MCF 10A (cell line): Measurements from ENCODE around the gene PLA2G4F. TPM values are rescaled to one million over a fixed set of nuclear protein-coding genes. Genes with fewer than 3 reads are reported as not detected.
"Not testable (repeated sequence)": the region's sequence is repeated elsewhere in the genome, so short reads cannot be mapped to it uniquely, and the experiment has no call there.

ENCODE experiments used
- BruUV-seq: library from RNA; stranded (reverse); fragments of 400-500 nt; replicated peaks from 2 replicates; lab custom pipeline; 2021; lab: Mats Ljungman, UMichigan
- CTCF ChIA-PET: fragments of 300-600 bp; sonication (Branson Sonifier 250); formaldehyde crosslinking; extraction: SDS; loops from one replicate; lab custom pipeline; 2021; ENCODE audit warnings: antibody characterized with exemption, inconsistent platforms; lab: Yijun Ruan, JAX
- POLR2A ChIA-PET: fragments of 300-600, 350-650 bp; sonication (Branson Sonifier 250); formaldehyde crosslinking; extraction: SDS; loops from one replicate; lab custom pipeline; 2020; ENCODE audit warnings: antibody characterized with exemption, inconsistent platforms; lab: Yijun Ruan, JAX
- DNase-seq: peaks from one replicate; pipeline ENCODE4 v3.0.0-alpha.2; 2018; ENCODE audit not compliant: unreplicated experiment
- H3K27ac Mint-ChIP-seq: one replicate; pipeline ENCODE4 v1.8.0; 2022; ENCODE audit warnings: mild to moderate bottlenecking, low read depth, mixed read lengths; ENCODE audit not compliant: unreplicated experiment
- H3K27me3 Mint-ChIP-seq: one replicate; pipeline ENCODE4 v1.8.0; 2022; ENCODE audit warnings: mixed read lengths; ENCODE audit not compliant: insufficient read depth, unreplicated experiment
- H3K36me3 Mint-ChIP-seq: one replicate; pipeline ENCODE4 v1.8.0; 2022; ENCODE audit warnings: mild to moderate bottlenecking, moderate library complexity, mixed read lengths; ENCODE audit not compliant: insufficient read depth, unreplicated experiment
- H3K4me1 Mint-ChIP-seq: one replicate; pipeline ENCODE4 v1.8.0; 2022; ENCODE audit warnings: mixed read lengths; ENCODE audit not compliant: insufficient read depth, unreplicated experiment
- H3K4me3 Mint-ChIP-seq: one replicate; pipeline ENCODE4 v1.8.0; 2022; ENCODE audit warnings: mild to moderate bottlenecking, moderate library complexity, mixed read lengths; ENCODE audit not compliant: unreplicated experiment
- H3K9me3 Mint-ChIP-seq: one replicate; pipeline ENCODE4 v1.8.0; 2022; ENCODE audit warnings: mixed read lengths; ENCODE audit not compliant: unreplicated experiment
- CTCF ChIP-seq: fragments of 200-600 bp; IDR thresholded peaks from one replicate; pipeline ENCODE4 v1.8.0; 2022; ENCODE audit warnings: antibody characterized with exemption, mild to moderate bottlenecking; ENCODE audit not compliant: unreplicated experiment
- intact Hi-C: fragments of 100-400 bp; cut with micrococcal nuclease; formaldehyde crosslinking; loops from 2 replicates; pipeline ENCODE4 v1.14.1; 2022
- total RNA-seq: library from RNA; stranded (reverse); gene quantifications from 2 replicates; pipeline ENCODE4 v1.2.3, GENCODE V29; 2022

The PLA2G4F gene
- total RNA-seq, 1 experiment from 2014 or later: 0.30 TPM

GRCh38 chr15:42093966-42094365, 62.5 kb downstream of the PLA2G4F start:
- no peak for TF ChIP-seq CTCF
- no peaks in the 10 kb centered on the region for H3K36me3 Mint-ChIP-seq
- ChIA-PET POLR2A (interaction anchor here (1.1 to 3.8 kb wide), 5 partner anchors 9 to 58 kb away, joined by 3 to 18 read pairs (median 3); no protein-coding TSS in a partner anchor), CTCF (interaction anchor here (0.7 to 6.8 kb wide), 6 partner anchors 9 to 317 kb away, joined by 3 to 53 read pairs (median 8); no protein-coding TSS in a partner anchor)
- peaks cover 10% of the 10 kb centered on the region for H3K4me1 Mint-ChIP-seq
- no peak for DNase-seq
- no peaks in the 10 kb centered on the region for H3K27me3 Mint-ChIP-seq
- no peaks in the 10 kb centered on the region for H3K9me3 Mint-ChIP-seq
- H3K4me3 Mint-ChIP-seq: no peak overlapping the region
- H3K27ac Mint-ChIP-seq: no peak overlapping the region
- BruUV-seq: no TSS peak
- intact Hi-C loops: no loop called here

DNA sequence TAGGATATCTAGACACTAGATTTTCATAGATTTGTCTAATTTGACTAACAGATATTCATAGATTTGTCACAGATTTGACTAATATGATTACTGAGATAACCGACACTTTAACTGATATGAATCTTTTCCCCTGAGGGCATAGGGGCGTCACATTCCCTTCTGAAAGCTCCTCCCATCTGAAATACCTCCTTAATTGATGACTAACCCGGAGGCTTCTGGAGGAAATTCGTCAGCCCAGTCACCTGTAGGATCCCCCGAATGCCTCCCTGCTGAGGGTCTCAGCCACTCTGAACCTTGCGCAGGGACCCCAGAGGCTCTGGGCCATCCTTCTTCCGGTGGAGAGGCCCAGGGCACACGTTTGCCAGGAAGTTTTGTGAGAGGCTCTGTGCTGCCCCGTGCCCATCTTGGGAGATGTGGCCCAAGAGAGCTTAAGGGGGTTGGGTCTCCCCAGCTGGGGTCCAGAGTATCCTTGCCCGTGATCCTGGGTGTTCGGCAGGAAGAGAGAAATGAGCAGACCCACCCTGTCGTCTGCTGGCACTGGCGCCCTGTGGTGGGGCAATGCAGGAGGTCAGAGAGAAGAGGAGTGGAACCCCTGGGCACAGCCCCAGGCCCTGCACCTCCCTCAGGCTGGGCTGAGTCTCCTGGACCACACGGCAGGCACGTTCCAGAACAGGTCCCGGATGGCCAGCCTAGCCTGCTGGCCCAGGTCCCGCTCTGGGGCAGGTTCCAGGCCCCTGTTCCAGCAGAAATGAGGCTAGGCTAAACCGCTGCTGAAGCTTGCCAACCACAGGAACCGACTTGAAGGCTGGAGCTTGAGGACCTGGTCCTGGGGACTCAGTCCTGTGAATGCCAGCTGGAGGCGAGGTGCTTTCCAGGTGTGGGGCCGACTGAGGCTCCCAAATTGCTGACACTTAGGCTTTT, 63.8 kb downstream of the PLA2G4F start:
- ChIA-PET POLR2A (interaction anchor here (0.6 to 3.8 kb wide), 7 partner anchors 8 to 1237 kb away, joined by 3 to 18 read pairs (median 3); no protein-coding TSS in a partner anchor), CTCF (interaction anchor here (1.0 to 6.8 kb wide), 4 partner anchors 8 to 489 kb away, joined by 3 to 53 read pairs (median 23); no protein-coding TSS in a partner anchor)
- BruUV-seq: no TSS peak
- no peaks in the 10 kb centered on the region for H3K9me3 Mint-ChIP-seq
- no peaks in the 10 kb centered on the region for H3K36me3 Mint-ChIP-seq
- peaks cover 10% of the 10 kb centered on the region for H3K4me1 Mint-ChIP-seq
- intact Hi-C loops: no loop called here
- peak; percentile 38 for DNase-seq
- H3K4me3 Mint-ChIP-seq: no peak overlapping the region
- no peak overlapping the region for H3K27ac Mint-ChIP-seq
- TF ChIP-seq CTCF: no peak
- no peaks in the 10 kb centered on the region for H3K27me3 Mint-ChIP-seq

DNA sequence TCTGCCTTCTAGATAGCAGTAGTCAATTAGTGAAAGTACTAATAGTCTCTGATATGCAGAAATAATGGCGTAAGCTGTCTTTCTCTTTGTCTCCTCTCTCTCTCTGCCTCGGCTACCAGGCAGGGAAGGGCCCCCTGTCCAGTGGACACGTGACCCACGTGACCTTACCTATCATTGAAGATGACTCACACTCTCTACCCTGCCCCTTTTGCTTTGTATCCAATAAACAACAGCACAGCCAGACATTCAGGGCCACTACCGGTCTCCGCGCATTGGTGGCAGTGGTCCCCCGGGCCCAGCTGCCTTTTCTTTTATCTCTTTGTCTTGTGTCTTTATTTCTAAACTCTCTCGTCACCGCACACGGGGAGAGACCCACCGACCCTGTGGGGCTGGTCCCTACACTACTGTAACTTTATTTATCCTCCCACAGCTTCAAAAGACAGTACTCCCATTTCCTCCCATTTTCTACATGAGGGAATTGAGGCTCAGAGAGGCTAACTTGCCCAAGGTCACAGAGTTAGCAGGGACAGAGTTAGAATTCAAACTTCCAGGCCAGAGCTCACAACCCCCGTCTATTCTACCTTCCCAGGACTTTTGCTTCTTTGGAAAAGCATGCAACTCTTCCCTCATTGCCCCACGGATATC, 64.6 kb downstream of the PLA2G4F start:
- intact Hi-C loops, H3K27me3 Mint-ChIP-seq, H3K36me3 Mint-ChIP-seq, H3K27ac Mint-ChIP-seq, H3K4me3 Mint-ChIP-seq, H3K9me3 Mint-ChIP-seq, H3K4me1 Mint-ChIP-seq, DNase-seq, BruUV-seq: not testable (repeated sequence)
- ChIA-PET POLR2A (interaction anchor here (0.7 to 3.8 kb wide), 3 partner anchors 16 to 94 kb away, joined by 3 to 14 read pairs (median 3); no protein-coding TSS in a partner anchor), CTCF (interaction anchor here (1.0 to 6.8 kb wide), 3 partner anchors 7 to 488 kb away, joined by 3 to 53 read pairs (median 38); no protein-coding TSS in a partner anchor)

GRCh38 chr15:42090781-42091180, 65.7 kb downstream of the PLA2G4F start:
- Mint-ChIP-seq H3K4me3 (no peak overlapping the region), H3K27me3 (no peaks in the 10 kb centered on the region), H3K36me3 (no peaks in the 10 kb centered on the region), H3K27ac (no peak overlapping the region), H3K4me1 (peaks cover 10% of the 10 kb centered on the region), H3K9me3 (no peaks in the 10 kb centered on the region)
- DNase-seq: no peak
- no TSS peak for BruUV-seq
- intact Hi-C loops: no loop called here
- CTCF ChIA-PET: interaction anchor here (0.6 to 6.8 kb wide), 3 partner anchors 46 to 280 kb away, joined by 6 to 53 read pairs (median 7); no protein-coding TSS in a partner anchor
- no peak for TF ChIP-seq CTCF
- POLR2A ChIA-PET: interaction anchor here (0.7 kb wide), 1 partner anchor 118 kb away, joined by 3 read pairs; no protein-coding TSS in a partner anchor
